Body of pancreas (tissue), 4 donors: ENCODE results near the gene ARID1B. TPM values are rescaled to one million over a fixed set of nuclear protein-coding genes. Genes with fewer than 3 reads are reported as not detected.
A peak's percentile ranks its signal among the peaks of the same experiment; 100 is the strongest.

Source experiments
- ATAC-seq: fragments of 150-250 bp; one replicate; pipeline ENCODE4 v1.9.1; 2016
- DNase-seq, 4 donors: peaks; one replicate each; pipeline ENCODE4 v3.0.0-alpha.2; 2019
- H3K27ac ChIP-seq, 4 donors: fragments of 200-600 bp; sonication (generic); 1 replicate in 3 of 4; 2 replicates in 1 of 4; pipeline versions ENCODE4 v1.5.1 to v1.6.1; 2016 to 2019; ENCODE audit warnings: mild to moderate bottlenecking in 1 of 4, mixed read lengths in 1 of 4, moderate library complexity in 1 of 4
- H3K27me3 ChIP-seq, 2 donors: fragments of 200-600 bp; sonication (generic); one replicate each; pipeline ENCODE4 v1.6.0; 2016; ENCODE audit warnings: mild to moderate bottlenecking in 1 of 2
- H3K36me3 ChIP-seq, 2 donors: fragments of 200-600 bp; sonication (generic); replicated peaks in 1 of 2; 2 replicates each; pipeline ENCODE4 v1.5.1; 2016; ENCODE audit warnings: low read depth in 2 of 2; ENCODE audit not compliant: insufficient read depth in 1 of 2
- H3K4me1 ChIP-seq: fragments of 200-600 bp; sonication (generic); one replicate; pipeline ENCODE4 v1.6.0; 2016
- H3K4me3 ChIP-seq, 2 donors: fragments of 200-600 bp; sonication (generic); 1 replicate in 1 of 2; 2 replicates in 1 of 2; pipeline ENCODE4 v1.5.1; 2016 to 2019
- H3K9me3 ChIP-seq, 3 donors: fragments of 200-600 bp; sonication (generic); 1 replicate in 2 of 3; 2 replicates in 1 of 3; pipeline ENCODE4 v1.5.1; 2016
- POLR2A ChIP-seq, 3 donors: fragments of 450-650 bp; IDR thresholded peaks; one replicate each; pipeline ENCODE4 v1.6.1; 2016; ENCODE audit warnings: antibody characterized with exemption in 3 of 3, mild to moderate bottlenecking in 2 of 3
- WGBS, 2 donors: methylation state at CpG; one replicate each; pipeline ENCODE4 v1.1.5; 2017; 5-methylcytosine and 5-hydroxymethylcytosine counted together
- intact Hi-C: fragments of 100-400 bp; cut with DNase I; formaldehyde crosslinking; loops from one replicate; pipeline ENCODE4 v1.15.1; 2023
- total RNA-seq, 2 donors: library from RNA; depleted of rRNA; stranded (reverse); fragments of >200 nt; gene quantifications; one replicate each; pipeline ENCODE4 v1.1.0, GENCODE V29; 2016
- TF ChIP-seq, protein P1 (sequence below), 7 experiments: fragments of 450-650 bp in 4 of 7; fragments of 200-600 bp in 3 of 7; sonication (generic) in 3 of 7; IDR thresholded peaks; one replicate each; pipeline ENCODE4 v1.5.1; 2016 to 2019; ENCODE audit warnings: antibody characterized with exemption in 7 of 7

The ARID1B gene
- total RNA-seq, 2 donors from 2014 or later = 71.5 to 85.1 TPM

DNA sequence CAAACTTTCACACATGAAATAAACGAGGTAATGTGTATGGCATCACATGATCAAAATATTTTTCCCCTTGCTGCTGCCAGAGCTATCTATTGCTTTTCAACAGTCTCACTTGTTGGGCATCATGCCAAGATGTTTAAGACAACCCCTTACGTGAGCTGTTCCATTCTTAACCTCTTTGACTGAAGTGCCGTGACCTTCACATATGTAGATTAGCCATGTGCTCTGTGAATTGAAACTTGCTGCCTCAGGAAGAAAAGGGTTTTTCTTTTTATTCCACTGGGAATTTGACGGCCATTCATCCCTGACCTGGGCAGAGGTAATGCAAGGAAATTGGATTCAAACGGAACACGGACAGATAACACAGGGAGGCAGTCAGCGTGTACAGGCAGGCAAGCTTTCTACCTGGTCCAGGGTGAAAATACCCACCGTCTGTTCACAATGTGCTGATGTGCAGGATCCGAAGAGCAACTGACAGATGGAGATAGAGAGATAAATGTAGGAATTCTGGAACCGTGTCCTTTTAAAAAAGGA lies 14.2 kb downstream of the ARID1B start:
- intact Hi-C loops = no loop called here
- TF ChIP-seq POLR2A (IDR thresholded peaks at IDR 0.05) = no peak
- TF ChIP-seq, protein P1, sequence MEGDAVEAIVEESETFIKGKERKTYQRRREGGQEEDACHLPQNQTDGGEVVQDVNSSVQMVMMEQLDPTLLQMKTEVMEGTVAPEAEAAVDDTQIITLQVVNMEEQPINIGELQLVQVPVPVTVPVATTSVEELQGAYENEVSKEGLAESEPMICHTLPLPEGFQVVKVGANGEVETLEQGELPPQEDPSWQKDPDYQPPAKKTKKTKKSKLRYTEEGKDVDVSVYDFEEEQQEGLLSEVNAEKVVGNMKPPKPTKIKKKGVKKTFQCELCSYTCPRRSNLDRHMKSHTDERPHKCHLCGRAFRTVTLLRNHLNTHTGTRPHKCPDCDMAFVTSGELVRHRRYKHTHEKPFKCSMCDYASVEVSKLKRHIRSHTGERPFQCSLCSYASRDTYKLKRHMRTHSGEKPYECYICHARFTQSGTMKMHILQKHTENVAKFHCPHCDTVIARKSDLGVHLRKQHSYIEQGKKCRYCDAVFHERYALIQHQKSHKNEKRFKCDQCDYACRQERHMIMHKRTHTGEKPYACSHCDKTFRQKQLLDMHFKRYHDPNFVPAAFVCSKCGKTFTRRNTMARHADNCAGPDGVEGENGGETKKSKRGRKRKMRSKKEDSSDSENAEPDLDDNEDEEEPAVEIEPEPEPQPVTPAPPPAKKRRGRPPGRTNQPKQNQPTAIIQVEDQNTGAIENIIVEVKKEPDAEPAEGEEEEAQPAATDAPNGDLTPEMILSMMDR (IDR thresholded peaks at IDR 0.05) = no peak
- Histone ChIP-seq H3K4me3 (no peak overlapping the region), H3K4me1 (peaks cover 50% of the 10 kb centered on the region), H3K36me3 (no peaks in the 10 kb centered on the region), H3K9me3 (no peaks in the 10 kb centered on the region), H3K27ac (peak overlapping the region in 2 of 4 donors; percentile 1 to 12), H3K27me3 (no peaks in the 10 kb centered on the region)
- WGBS, 2 donors = 4 to 18% methylated on average over 10 of the region's 10 CpGs
- DNase-seq (peak in 2 of 4 donors; percentile 29 to 66), ATAC-seq (peak; percentile 77)

DNA sequence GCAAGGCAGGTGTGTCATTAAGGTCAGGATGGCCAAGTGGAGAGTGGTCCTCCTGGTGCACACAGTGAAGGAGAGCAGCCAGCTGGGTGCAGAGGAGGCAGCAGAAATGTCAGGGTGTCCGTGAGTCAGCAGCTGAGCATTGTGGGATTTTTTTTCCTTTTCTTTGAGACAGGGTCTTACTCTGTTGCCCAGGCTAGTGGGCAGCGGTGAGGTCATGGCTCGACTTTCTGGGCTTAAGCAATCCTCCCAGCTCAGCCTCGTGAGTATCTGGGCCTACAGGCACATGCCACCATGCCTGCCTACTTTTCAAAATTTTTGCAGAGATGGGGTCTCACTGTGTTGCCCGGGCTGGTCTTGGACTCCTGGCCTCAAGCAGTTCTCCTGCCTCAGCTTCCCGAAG lies 16.0 kb downstream of the ARID1B start:
- no peak for DNase-seq
- TF ChIP-seq, protein P1 (IDR thresholded peaks at IDR 0.05) = no peak
- no peak for TF ChIP-seq POLR2A (IDR thresholded peaks at IDR 0.05)
- no peak overlapping the region for H3K27ac ChIP-seq
- H3K4me3 ChIP-seq = no peak overlapping the region
- H3K9me3 ChIP-seq = no peaks in the 10 kb centered on the region
- H3K36me3 ChIP-seq = no peaks in the 10 kb centered on the region
- ATAC-seq = no peak
- no peaks in the 10 kb centered on the region for H3K27me3 ChIP-seq
- H3K4me1 ChIP-seq = peaks cover 49% of the 10 kb centered on the region
- intact Hi-C loops = no loop called here
- 85 to 88% methylated on average over 5 to 6 of the region's 6 CpGs for WGBS, 2 donors

DNA sequence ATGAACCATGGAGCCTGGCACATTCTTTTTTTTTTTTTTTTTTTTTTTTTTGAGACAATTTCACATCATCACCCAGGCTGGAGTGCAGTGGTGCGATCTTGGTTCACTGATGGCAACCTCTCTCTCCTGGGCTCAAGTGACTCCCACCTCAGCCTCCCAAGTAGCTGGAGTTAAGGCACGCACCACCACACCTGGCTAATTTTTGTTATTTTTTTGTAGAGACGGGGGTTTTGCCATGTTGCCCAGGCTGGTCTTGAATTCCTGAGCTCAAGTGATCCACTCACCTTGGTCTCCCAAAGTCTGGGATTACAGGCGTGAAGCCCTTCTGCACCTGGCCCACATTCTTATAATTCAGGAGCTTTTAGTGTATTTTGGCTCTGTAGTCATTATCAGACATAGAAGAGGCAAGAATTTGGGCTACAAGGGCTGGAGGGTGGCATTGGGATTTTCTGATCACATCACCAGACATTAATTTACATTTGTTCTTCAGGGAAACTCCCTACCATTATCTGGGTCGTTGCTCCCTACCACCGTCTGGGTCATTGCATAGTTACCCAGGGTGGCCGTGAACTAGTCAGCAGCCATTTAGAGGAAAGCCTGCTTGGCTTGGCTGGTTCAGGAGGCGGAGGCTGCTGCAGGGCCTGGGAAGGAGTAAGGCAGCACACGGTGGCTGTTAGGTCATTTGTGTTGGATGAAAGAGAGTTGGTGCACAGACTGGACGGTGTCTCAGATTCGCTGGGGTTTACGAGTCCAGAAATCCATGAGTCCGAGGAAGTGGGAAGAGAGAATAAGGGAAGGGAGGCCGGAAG lies 17.6 kb downstream of the ARID1B start:
- no peak for TF ChIP-seq POLR2A (IDR thresholded peaks at IDR 0.05)
- TF ChIP-seq, protein P1 (IDR thresholded peaks at IDR 0.05) = no peak
- intact Hi-C loops = no loop called here
- 73% methylated on average over 13 to 14 of the region's 14 CpGs for WGBS, 2 donors
- no peaks in the 10 kb centered on the region for H3K9me3 ChIP-seq
- no peak overlapping the region for H3K4me3 ChIP-seq
- DNase-seq = no peak
- no peak overlapping the region for H3K27ac ChIP-seq
- ATAC-seq = peak; percentile 19
- H3K27me3 ChIP-seq = no peaks in the 10 kb centered on the region
- peaks cover 39% of the 10 kb centered on the region for H3K4me1 ChIP-seq
- H3K36me3 ChIP-seq = no peaks in the 10 kb centered on the region

DNA sequence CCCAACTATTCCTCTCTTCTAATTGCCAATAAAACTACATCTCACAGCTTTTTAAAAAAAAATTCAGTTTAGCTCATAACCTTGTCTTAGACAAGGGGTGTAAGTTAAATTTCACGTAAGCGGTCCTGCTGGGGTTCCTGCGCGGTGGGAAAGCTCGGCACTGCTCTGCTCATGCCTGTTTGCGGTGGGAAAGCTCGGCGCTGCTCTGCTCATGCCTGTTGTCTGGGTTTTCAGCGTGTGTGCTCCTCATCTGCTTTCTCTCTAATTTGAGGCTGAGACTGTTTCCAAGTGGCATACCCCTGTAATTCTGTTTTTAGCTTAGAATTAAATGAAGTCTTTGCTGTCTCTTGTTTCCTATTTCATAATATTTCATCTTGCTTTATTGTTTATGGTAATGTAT lies 18.6 kb downstream of the ARID1B start:
- intact Hi-C loops = no loop called here
- DNase-seq = peak; percentile 24 to 45 (median 29)

More for the DNA sequence above, 18.6 kb downstream of the ARID1B start:
- no peaks in the 10 kb centered on the region for H3K9me3 ChIP-seq
- no peaks in the 10 kb centered on the region for H3K36me3 ChIP-seq
- H3K4me3 ChIP-seq = no peak overlapping the region
- WGBS, 2 donors = 55 to 68% methylated on average over 9 of the region's 9 CpGs
- no peaks in the 10 kb centered on the region for H3K27me3 ChIP-seq
- H3K4me1 ChIP-seq = peaks cover 31% of the 10 kb centered on the region
- H3K27ac ChIP-seq = no peak overlapping the region
- ATAC-seq = no peak
- TF ChIP-seq POLR2A (IDR thresholded peaks at IDR 0.05) = no peak
- TF ChIP-seq, protein P1 (IDR thresholded peaks at IDR 0.05) = no peak
